Stimulated activated CD4-positive, alpha-beta T cell treated with anti-CD3 and anti-CD28 coated beads, Interleukin-15, amount 100 ng/mL, for 1 hour (primary cell): Measurements from ENCODE around the gene KLHL25.

Experiments used
- DNase-seq, 2 donors: peaks; one replicate each; pipeline ENCODE4 v3.0.0-alpha.2; 2020; ENCODE audit warnings: low read depth in 1 of 2, low spot score in 1 of 2

The KLHL25 gene

DNA sequence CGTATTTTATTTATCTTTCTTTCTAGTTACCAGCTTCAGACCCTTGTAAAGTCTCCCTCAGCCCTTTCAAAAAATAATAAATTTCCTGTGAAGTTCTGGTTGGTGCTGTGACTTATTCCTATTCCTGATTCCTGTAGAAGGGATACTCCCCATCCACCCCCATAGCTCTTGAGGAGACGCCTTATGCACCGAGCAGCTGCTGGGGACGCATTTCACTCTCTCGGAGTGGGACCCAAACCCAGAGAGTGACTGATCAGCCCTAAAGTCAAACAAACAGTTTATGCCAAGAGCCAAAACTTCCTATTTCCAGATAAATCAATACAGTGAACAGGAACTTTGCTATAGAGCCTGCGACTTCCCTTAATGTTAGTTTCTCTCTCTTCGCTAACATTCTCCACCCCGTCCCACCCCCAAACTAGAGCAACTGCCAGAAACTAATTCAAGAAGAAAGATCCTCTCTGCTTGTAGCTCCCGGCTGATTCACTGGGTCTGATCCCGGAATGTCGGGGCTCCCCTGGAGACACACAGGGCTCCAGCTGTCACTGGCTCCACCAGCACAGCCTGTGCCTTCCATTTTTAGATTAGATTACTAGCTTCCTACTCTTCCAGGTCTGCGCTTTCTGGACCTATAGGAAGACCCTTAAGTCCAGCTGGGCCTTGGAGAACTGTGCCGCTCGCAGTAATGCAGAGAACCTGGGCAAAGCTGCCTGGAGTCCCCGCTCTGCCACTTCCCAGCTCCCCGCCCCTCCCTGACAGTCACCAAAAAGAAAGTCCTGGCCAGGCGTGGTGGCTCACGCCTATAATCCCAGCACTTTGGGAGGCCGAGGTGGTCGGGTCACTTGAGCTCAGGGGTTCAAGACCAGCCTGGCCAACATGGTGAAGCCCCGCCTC is 45.2 kb downstream of the KLHL25 start:
- DNase-seq: no peak

DNA sequence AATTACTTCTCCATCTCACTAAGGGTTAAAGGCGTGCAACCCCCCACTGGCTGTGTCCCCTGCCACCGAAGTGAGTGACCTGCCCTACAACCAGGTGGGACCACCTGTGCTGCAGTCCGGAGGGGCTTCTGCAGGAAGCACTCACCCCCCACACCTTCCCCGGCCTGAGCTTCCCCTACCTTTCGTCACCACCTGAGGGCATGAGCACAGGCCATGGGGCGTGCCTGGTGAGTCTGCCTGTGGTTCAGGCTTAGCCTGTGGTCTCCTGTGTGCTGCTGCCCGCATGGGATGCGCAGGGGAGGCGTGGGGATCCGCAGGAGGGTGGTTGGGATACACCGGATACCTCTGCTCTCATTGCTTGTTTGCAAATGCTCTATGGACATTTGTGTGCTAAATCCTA is 46.0 kb downstream of the KLHL25 start:
- no peak for DNase-seq

DNA sequence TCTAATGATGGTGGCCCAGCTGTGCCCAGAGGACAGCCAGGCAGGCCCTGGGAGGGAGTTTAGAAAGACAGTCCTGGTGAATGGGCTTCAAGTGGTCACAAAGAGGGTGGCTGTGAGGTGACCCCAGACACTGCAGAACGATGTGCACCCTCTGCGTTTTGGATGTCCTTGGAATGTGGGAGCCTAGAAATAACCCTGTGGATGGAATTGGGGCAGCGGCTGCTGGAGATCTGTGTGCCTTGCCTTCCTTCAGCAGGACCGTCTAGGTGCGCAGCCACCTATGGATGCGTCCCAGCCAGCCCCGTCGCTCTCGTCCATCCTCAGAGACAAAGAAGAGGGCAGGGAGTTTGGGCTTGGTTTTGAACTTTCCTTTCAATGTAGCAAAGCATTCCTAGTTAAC is 46.5 kb downstream of the KLHL25 start:
- DNase-seq: no peak

DNA sequence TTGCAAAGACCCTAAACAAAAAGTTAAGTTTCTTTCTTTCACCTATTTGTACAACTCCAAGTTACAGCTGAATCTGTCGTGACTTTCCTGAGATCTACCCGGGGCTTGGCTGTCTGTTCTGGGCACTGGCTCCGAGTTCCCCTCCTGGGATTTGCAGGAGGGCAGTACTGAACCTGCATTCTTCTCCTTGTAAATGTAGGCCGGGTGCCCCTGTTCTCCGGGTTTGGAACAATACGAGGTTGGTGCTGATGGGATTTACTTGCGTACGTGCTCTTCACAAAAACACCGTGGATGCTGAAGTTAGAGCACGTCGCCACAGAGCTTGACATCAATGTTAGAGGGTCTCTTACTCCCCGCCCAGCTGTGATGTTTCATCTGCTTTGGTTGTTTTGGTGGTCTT is 48.1 kb downstream of the KLHL25 start:
- no peak for DNase-seq

DNA sequence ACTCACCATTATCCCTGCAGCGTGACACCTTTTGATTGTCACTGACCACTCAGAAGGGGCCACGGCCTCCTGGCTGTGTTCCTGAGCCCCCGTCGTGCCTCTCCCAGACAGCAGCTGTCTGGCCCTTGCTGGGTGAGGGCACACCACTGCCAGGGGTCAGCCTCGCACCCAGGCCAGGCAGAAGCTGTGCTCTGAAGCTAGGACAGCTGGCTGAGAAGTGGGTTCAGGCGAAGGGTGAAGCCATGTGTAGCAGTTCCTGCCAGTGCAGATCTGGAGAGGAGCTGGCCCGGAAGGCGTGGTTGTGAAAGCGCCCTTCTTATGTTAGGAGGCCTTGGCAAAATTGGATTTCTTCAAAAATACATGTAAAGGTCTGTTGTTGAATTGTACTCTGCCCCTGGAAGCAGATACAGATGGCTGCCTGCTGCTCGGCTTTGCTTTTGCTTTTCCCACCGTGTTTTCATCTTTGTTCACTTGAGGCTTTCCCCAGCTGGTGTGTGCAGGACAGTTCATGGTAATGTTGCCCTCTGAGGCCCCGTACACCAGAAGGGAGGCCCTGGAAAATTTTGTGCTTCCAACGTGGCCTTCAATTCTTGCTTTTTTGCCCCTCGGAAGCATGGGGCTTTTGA is 49.1 kb downstream of the KLHL25 start:
- no peak for DNase-seq

DNA sequence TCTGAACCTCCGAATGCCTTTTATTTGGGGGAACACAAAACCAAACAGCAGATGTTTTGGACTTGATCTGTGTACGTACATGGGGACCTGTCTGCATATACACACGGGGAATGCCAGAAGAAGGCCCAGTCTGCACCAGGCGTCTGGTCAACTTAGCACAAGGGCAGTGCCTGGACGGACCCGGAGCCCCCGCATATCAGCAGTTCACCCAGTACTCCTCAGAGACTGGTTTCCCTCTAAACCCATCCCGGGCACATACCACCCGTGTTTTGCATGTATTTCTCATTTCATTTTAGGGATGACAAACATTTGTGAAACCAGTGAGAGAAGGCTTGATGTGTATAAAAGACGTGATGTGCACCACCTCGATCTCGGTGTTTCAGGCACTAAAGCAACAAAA is 49.7 kb downstream of the KLHL25 start:
- DNase-seq: no peak

DNA sequence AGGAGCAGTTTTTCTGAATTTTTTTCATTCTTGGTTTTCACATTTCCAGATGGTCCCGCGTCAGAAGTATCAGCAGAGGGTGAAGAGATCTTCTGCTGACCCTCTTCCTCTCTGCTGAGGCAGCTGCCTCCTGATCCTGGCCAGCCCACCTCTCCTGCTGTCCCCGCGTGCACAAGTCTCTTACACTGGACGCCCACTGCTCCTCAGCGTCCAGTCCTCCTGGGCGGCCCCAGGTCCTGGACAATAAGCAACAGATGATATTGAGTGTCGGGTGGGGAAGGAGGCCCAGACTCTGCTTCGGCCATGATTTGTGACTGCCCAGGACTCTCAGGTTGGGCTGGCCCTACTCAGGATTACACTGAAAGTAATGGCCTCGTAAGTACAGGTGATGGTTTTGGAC is 50.1 kb downstream of the KLHL25 start:
- no peak for DNase-seq

DNA sequence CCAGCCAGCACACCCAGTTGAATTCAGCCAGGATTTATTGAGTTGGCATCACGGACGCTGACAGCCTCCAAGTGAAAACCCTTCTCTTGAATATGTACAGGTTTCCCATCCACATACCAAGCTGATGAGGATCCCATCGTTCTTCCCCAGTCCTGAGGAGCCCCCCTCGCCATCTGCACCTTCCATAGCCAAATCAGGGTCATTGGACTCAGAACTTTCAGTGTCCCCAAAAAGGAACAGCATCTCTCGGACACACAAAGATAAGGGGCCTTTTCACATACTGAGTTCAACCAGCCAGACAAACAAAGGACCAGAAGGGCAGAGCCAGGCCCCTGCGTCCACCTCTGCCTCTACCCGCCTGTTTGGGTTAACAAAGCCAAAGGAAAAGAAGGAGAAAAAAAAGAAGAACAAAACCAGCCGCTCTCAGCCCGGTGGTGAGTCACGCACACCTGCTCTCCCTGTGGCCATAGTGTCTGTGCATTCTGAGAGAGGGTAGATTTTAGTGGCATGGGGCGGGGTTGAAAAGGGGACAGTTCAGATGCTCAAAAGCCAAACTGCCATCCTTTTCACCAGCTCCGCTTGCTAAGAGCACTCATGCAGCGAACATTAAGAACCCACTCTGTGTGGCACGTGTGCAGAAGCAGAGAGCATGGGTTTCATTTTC is 51.2 kb downstream of the KLHL25 start:
- DNase-seq: no peak

DNA sequence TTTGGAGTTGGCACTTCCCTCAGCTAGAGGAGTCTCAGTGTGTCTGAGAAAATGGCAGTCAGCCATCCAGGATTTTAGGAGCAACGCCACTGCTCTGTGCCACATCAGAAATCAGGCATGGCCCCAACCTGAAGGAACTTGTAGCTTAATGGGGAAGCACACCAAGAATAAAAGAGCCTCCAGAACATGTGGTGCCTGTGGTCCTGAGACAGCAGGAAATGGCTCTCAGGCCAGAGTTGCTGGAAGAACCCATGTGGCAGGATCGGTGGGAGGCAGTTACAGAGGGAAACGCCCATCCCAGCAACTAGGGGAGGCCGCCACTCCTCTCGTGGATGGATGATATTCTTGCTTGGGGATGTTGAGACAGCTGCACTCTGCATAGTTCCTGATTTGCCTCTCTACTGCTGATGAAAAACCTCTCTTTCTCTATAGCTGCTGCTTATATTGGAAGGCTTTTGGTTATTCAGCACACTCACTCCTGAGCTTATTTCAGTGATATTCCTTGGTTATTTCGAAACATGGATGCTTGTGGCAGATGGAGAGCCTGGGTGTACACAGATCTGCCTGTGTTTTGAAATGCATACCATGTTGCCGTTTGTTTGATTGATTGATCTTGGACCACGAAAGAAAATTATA is 52.4 kb downstream of the KLHL25 start:
- no peak for DNase-seq

DNA sequence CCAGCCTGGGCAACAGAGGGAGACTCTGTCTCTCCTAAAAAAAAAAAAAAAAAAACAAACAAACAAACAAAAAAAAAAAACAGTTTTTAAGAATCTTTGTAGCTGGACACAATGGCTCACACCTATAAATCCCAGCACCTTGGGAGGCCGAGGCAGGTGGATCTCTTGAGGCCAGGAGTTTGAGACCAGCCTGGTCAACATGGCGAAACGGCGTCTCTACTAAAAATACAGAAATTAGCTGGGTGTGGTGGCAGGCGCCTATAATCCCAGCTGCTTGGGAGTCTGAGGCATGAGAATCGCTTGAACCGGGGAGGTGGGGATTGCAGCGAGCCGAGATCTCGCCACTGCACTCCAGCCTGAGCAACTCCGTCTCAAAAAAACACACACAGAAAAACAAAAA is 53.1 kb downstream of the KLHL25 start:
- DNase-seq: no peak

DNA sequence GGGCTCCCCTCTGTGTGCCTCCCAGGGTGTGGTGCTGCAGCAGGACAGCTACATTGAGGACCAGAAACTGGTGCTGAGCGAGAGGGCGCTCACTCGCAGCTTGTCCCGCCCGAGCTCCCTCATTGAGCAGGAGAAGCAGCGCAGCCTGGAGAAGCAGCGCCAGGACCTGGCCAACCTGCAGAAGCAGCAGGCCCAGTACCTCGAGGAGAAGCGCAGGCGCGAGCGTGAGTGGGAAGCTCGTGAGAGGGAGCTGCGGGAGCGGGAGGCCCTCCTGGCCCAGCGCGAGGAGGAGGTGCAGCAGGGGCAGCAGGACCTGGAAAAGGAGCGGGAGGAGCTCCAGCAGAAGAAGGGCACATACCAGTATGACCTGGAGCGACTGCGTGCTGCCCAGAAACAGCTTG is 53.7 kb downstream of the KLHL25 start:
- DNase-seq: no peak

DNA sequence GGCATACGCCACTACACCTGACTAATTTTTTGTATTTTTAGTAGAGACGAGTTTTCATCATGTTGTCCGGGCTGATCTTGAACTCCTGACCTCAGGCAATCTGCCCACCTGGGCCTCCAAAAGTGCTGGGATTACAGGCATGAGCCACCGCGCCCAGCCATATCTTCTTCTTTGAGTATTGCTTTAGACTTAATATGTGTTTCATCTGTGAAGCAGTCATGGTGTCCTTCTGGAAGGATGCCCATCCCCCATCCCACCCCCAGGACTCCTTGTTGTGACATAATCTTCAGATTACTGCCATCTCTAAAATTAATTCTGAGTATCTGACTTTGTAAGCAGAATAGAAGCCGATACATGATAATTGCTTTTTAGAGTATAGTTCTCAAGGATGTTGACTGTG is 57.7 kb downstream of the KLHL25 start:
- no peak for DNase-seq

DNA sequence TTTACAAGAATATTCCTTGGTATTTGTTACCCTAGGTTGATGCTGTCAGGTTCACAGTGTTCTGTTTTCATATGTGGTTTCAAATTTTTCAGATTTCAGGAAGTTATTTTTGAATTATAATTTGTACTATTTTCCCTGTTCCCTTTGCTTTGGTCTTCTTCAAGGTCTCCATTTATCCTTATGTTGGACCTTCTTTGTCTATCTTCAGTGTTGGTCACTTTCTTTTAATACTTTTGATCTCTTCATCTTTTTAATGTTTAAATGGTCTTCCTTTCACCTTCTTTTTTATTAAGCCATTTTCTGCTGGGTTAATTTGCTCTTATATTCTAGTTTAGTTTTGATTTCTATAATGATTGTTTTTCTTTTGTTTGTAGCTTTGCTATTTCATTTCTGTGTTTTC is 61.3 kb downstream of the KLHL25 start:
- no peak for DNase-seq

DNA sequence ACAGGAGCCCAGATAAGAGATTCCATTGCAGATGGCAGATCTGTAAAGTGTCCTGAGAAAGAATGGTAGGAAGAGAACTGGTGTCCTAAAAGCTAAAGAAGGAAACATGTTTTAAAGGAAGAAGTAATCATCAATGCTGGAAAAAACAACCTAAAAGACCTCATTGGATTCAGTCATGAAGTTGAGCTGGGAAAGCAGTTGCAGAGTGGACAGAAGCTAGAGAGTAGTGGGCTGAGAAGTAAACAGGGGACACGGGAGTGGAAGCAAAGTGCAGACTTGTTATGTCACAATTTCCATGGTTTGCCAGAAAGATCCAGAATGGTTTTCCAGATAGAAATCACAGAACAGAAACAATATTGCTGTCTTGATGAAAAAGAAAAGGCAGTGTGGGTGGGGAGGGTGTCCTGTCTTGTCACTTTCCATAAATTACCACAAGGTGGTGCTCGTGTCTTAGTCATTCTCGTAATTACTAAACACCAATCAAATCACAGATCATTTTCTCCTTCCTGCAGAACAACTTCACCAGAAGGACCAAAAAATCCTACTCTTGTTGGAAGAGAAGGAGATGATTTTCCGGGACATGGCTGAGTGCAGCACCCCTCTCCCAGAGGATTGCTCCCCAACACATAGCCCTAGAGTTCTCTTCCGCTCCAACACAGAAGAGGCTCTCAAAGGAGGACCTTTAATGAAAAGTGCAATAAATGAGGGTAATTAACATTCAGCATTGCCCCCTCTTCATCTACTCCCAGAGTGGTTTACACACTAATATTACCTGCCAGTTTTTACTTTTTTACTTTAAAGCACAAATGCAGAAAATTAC is 64.5 kb downstream of the KLHL25 start:
- DNase-seq: no peak

DNA sequence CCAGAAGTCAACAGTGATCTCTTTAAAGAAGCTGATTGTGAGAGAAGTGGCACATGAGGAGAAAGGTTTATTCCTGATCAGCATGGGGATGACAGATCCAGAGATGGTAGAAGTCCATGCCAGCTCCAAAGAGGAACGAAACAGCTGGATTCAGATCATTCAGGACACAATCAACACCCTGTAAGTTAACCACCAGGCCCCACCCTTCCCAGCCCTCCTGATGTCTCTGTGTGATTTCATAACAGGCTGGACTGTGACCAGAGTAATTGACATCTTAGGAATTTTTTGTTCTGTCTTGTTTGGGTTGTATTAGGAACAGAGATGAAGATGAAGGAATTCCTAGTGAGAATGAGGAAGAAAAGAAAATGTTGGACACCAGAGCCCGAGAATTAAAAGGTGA is 67.7 kb downstream of the KLHL25 start:
- no peak for DNase-seq

DNA sequence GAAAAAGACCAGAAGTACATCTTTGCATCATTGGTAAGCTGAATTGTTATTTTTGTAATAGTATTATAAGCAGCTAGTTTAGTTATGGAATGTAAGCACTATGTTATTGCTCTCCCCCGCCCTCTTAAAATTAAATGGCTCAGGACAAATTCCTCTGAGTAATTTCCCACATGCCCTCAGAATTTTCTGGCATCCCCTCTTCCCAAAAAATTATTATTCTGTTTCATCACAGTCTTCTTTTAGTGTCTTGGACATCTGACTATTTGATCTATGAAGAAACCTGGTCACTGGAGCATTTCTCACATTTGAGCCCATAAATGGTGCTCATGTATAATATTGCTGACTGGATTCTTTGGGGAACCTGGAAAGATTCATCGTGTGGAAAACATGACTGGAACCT is 68.3 kb downstream of the KLHL25 start:
- DNase-seq: no peak

DNA sequence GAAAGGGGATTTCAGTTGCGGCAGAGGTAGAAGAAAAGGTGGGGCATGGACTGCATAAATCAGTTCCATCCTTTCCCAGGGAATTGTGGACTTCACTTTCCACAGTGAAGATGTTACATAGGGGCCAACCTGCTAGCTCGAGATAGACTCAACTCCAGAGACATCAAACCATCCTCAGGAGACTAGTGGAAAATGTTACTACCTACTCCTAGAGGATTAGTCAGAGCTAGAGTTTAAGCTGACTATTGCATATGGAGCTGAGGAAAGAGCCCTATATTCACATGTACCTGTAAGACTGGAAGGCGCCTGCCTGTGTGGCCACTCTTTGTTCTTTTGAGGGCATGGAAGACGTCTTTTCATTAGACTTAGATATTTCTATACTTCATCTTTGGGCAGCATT is 69.2 kb downstream of the KLHL25 start:
- DNase-seq: no peak

DNA sequence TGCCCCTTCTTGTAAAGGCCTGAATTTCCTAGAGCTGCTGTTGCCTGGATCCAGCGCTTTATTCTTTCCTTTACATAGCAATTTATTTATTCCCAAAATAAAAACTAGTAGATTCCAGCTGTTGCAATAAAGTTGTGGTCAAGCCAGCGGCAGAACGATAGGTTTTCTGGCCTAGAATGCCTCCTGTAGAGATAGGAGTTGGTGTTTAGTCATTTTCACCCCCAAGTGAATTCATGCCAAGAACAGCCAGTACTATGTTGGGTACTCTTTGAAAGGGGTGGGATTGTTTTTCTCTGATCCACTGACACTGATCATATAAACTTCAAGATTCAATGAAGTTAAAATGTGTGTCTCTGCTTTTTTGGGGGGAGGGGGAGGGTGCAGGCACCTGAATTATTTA is 69.7 kb downstream of the KLHL25 start:
- no peak for DNase-seq

DNA sequence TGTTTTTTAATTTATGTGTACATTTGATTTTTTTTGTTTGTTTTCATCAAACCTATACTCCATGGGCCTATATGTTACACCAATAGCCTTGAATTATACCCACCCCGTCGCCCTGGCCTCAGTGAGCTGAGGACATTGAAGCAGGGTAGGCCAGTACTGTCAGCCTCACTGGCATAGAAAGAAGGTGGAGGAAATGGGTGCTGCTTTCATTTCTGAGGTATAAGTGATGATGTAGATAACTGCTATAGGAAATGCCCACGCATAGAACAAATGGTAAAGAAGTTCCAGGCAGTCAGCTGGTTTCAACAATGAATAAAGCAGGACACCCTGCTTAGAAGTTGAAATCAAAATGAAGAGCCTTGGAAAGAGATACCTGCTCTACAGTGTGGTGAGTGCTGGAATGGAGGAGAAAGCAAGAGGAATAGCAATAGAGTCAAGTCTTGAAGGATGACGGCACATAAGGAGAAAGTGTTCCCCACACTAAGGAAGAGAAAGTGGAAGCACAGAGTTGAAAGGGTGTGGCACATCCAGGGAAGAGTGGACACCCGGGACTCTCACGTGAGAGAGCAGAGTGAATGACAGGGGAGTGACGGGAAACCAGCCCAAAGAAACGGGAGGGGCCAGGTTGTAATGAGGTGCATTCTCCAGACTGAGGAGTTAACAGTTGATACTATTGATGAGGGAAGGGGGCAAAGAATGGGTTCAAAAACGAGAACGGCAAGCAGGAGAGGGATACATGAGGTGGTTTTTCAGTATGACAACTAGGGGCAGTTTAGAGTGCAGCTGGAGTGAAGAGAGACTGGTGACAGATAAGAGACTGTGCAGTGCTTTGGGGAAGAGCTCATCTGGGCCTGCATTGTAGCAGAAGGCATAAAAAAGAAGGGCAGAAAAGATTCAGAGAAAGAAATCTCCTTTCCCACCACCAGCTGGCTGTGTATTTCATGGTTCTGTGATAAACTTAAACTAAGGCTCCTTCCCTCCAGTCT is 70.5 kb downstream of the KLHL25 start:
- DNase-seq: no peak
